Smooth muscle cell of the pulmonary artery (primary cell): Measurements from ENCODE around the gene PTPRK. TPM values are rescaled to one million over a fixed set of nuclear protein-coding genes. Genes with fewer than 3 reads are reported as not detected.

ENCODE experiments used
- total RNA-seq: library from RNA; depleted of rRNA; stranded (reverse); fragments of >200 nt; gene quantifications from 2 replicates; pipeline ENCODE4 v1.2.3, GENCODE V29; 2014

Gene PTPRK
- 59.6 and 70.4 TPM in 2 replicates for total RNA-seq

GRCh38 chr6:128520436-128521281 lies at the start of gene PTPRK:
Gene PTPRK (minus strand): TSS chr6:128520599. CDS start chr6:128520358, 241 bp downstream.

